PFSK-1 (cell line): ENCODE data around the gene MTRR. TPM values are rescaled to one million over a fixed set of nuclear protein-coding genes. Genes with fewer than 3 reads are reported as not detected.

Experiments used
- FOXP2 ChIP-seq: optimal IDR thresholded peaks from 2 replicates; pipeline ENCODE3; 2011; ENCODE audit warnings: borderline replicate concordance, control low read depth, inconsistent platforms; ENCODE audit not compliant: insufficient read depth; ENCODE audit errors: extremely low read length, extremely low read depth
- POLR2AphosphoS5 ChIP-seq: IDR thresholded peaks from 2 replicates; pipeline ENCODE4 v1.6.1; 2012; ENCODE audit warnings: low read depth, mild to moderate bottlenecking, control low read depth, low read length, moderate library complexity
- REST ChIP-seq, 2 experiments: IDR thresholded peaks; 2 replicates each; pipeline versions ENCODE4 v1.6.1 to v1.8.0; 2011 to 2012; ENCODE audit warnings: low read depth in 2 of 2, low read length in 2 of 2, control low read depth in 1 of 2, inconsistent platforms in 1 of 2, mild to moderate bottlenecking in 1 of 2, moderate library complexity in 1 of 2; ENCODE audit not compliant: insufficient read depth in 1 of 2
- SIN3A ChIP-seq: IDR thresholded peaks from 2 replicates; pipeline ENCODE4 v1.6.1; 2012; ENCODE audit warnings: mild to moderate bottlenecking, low read length, moderate library complexity, borderline replicate concordance; ENCODE audit not compliant: insufficient read depth
- TAF1 ChIP-seq: IDR thresholded peaks from 2 replicates; pipeline ENCODE4 v1.6.1; 2012; ENCODE audit warnings: low read length, control low read depth, borderline replicate concordance; ENCODE audit not compliant: insufficient read depth
- polyA plus RNA-seq: library from polyadenylated mRNA; unstranded; fragments of >200 nt; gene quantifications from one replicate; pipeline ENCODE4 v1.2.1, GENCODE V29; 2012; ENCODE audit warnings: low read depth, missing spikeins; ENCODE audit not compliant: insufficient read length

The MTRR gene
- polyA plus RNA-seq = 38.2 TPM

- TF ChIP-seq TAF1 (peak; percentile 81; the same call in 1 of the 2 replicates), SIN3A (no peak), FOXP2 (peak; percentile 65), POLR2AphosphoS5 (peak; percentile 85)
Measured at GRCh38 chr5:7868773-7869473, at the start of gene MTRR, which contains the start of gene FASTKD3. Gene MTRR, plus strand, starts transcription at chr5:7869148. Its CDS starts 1,647 bp downstream, at chr5:7870795. Gene FASTKD3, minus strand, starts transcription at chr5:7869031. Its CDS starts 948 bp downstream, at chr5:7868083.

DNA sequence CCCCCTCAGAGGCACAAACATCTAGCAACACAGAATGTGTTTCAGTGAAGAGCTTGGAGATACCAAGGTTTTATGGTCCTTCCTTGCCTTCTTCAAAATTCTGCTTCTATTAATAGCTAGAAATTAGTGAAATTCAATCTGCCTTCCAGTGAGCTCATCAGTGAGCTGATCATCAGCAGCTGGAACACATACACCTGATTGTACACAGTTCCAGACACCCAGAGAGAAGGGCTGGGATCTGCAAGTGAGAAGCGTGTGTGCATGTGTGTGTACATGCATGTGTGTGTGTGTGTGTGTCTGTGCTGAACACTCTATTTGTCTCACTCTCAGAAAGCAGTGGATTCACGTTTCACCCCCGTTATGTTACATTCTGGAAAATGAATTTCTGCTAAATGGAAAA is 46.5 kb upstream of the MTRR start:
- TF ChIP-seq SIN3A (no peak), POLR2AphosphoS5 (no peak), FOXP2 (no peak), REST (IDR thresholded peaks at IDR 0.05; ENCODE audit: insufficient read depth in 1 of 2, low read depth in 2 of 2, low read length in 2 of 2) (no peak), TAF1 (no peak)

- TF ChIP-seq SIN3A (no peak), FOXP2 (no peak), POLR2AphosphoS5 (no peak), REST (IDR thresholded peaks at IDR 0.05; ENCODE audit: insufficient read depth in 1 of 2, low read depth in 2 of 2, low read length in 2 of 2) (no peak), TAF1 (no peak)
Measured at GRCh38 chr5:7823594-7823993, 45.4 kb upstream of the MTRR start.

DNA sequence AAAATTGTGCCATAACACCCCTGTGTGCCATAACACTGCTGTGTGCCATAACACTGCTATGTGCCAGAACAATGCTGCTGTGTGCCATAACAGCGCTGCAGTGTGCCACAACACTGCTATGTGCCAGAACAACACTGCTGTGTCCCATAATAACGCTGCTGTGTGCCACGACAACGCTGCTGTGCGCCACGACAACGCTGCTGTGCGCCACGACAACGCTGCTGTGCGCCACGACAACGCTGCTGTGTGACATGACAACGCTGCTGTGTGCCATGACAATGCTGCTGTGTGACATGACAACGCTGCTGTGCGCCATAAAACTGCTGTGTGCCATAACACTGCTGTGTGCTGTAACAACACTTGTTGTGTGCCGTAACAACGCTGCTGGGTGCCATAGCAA is 44.0 kb upstream of the MTRR start:
- no peak for TF ChIP-seq POLR2AphosphoS5
- TF ChIP-seq REST (IDR thresholded peaks at IDR 0.05; ENCODE audit: insufficient read depth in 1 of 2, low read depth in 2 of 2, low read length in 2 of 2) = no peak
- no peak for TF ChIP-seq FOXP2
- TF ChIP-seq SIN3A = no peak
- no peak for TF ChIP-seq TAF1

DNA sequence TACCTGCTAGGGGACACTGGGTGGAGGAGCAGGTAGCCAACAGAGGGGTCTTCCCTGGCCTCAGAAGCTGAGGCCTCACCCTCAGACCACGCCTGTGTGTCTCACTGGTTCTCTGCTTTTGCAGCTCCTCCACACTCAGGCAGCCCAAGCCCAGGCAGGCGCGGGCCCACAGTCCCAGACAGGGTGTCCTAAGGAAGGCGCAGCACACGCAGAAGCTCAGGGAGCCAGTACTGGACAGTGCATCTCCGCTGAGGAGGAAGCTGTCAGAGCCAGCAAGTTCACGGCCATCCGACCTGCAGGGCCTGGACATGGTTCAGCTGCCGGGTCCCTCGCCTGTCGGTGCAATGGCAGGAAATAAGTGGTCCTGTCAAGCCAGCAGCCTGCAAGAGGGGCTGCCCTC is 43.3 kb upstream of the MTRR start:
- TF ChIP-seq FOXP2 (no peak), REST (IDR thresholded peaks at IDR 0.05; ENCODE audit: insufficient read depth in 1 of 2, low read depth in 2 of 2, low read length in 2 of 2) (no peak), SIN3A (no peak), POLR2AphosphoS5 (no peak), TAF1 (no peak)
